Natural killer cell (primary cell): ENCODE data around the gene PSRC1. TPM values are rescaled to one million over a fixed set of nuclear protein-coding genes. Genes with fewer than 3 reads are reported as not detected.

Experiments used
- ATAC-seq, 3 donors: fragments of 150-1000 bp in 2 of 3; fragments of 200-7000 bp in 1 of 3; cut with Tn5 transposase; 1 replicate in 1 of 3; 2 replicates in 2 of 3; pipeline ENCODE4 v1.10.0; 2021; ENCODE audit warnings: mild to moderate bottlenecking in 2 of 3, moderate library complexity in 2 of 3
- DNase-seq, 2 donors: peaks; one replicate each; pipeline versions ENCODE4 v3.0.0 to v3.0.0-alpha.2; 2013 to 2021; ENCODE audit warnings: mixed read lengths in 1 of 2
- H3K27ac ChIP-seq: one replicate; pipeline ENCODE4 v1.5.1; 2013; ENCODE audit warnings: mild to moderate bottlenecking, low read length
- H3K27me3 ChIP-seq: one replicate; pipeline ENCODE4 v1.6.1; 2013; ENCODE audit warnings: low read length; ENCODE audit not compliant: control insufficient read depth, insufficient read depth
- H3K36me3 ChIP-seq: one replicate; pipeline ENCODE4 v1.6.1; 2013; ENCODE audit warnings: low read length; ENCODE audit not compliant: control insufficient read depth, insufficient read depth
- H3K4me1 ChIP-seq: one replicate; pipeline ENCODE4 v1.6.1; 2013; ENCODE audit warnings: low read length; ENCODE audit not compliant: control insufficient read depth, insufficient read depth
- H3K4me3 ChIP-seq: one replicate; pipeline ENCODE4 v1.5.1; 2013; ENCODE audit warnings: low read length
- H3K9me3 ChIP-seq: one replicate; pipeline ENCODE4 v1.6.1; 2013; ENCODE audit warnings: low read length; ENCODE audit not compliant: control insufficient read depth, insufficient read depth
- H3K27ac Mint-ChIP-seq, 2 donors: one replicate each; pipeline ENCODE4 v1.8.0; 2022; ENCODE audit warnings: mild to moderate bottlenecking in 2 of 2, mixed read lengths in 2 of 2, moderate library complexity in 1 of 2
- H3K27me3 Mint-ChIP-seq, 2 donors: one replicate each; pipeline ENCODE4 v1.8.0; 2022; ENCODE audit warnings: low read depth in 2 of 2, mixed read lengths in 2 of 2
- H3K36me3 Mint-ChIP-seq: one replicate; pipeline ENCODE4 v1.8.0; 2022; ENCODE audit warnings: mixed read lengths
- H3K4me1 Mint-ChIP-seq, 2 donors: one replicate each; pipeline ENCODE4 v1.8.0; 2022; ENCODE audit warnings: mixed read lengths in 2 of 2
- H3K4me3 Mint-ChIP-seq: one replicate; pipeline ENCODE4 v1.8.0; 2022; ENCODE audit warnings: mild to moderate bottlenecking, moderate library complexity, mixed read lengths
- H3K9me3 Mint-ChIP-seq, 2 donors: one replicate each; pipeline ENCODE4 v1.8.0; 2022; ENCODE audit warnings: mixed read lengths in 2 of 2
- CTCF ChIP-seq: fragments of 200-600 bp; IDR thresholded peaks from one replicate; pipeline ENCODE4 v1.8.0; 2022; ENCODE audit warnings: antibody characterized with exemption
- WGBS: methylation state at CpG from one replicate; pipeline ENCODE4 v1.1.7; 2013; ENCODE audit warnings: missing lambda C conversion rate; ENCODE audit not compliant: insufficient coverage; 5-methylcytosine and 5-hydroxymethylcytosine counted together
- intact Hi-C: fragments of 100-400 bp; cut with micrococcal nuclease; formaldehyde crosslinking; loops from one replicate; pipeline ENCODE4 v1.14.2; 2022
- total RNA-seq, 4 donors: library from RNA; stranded (reverse); fragments of 120-200 nt in 1 of 4; gene quantifications; one replicate each; pipeline versions ENCODE4 v1.2.3 to v1.2.4, GENCODE V29; 2013 to 2022

The PSRC1 gene
- total RNA-seq, 3 donors from 2014 or later (not counting 1 experiment from before 2014, with no cell fraction given) = 1.1 to 2.4 (median 1.9) TPM

GRCh38 chr1:109314795-109315194 is 31.9 kb upstream of the PSRC1 start:
- Histone ChIP-seq H3K4me1 (no peaks in the 10 kb centered on the region), H3K27me3 (no peaks in the 10 kb centered on the region), H3K4me3 (no peak overlapping the region), H3K9me3 (no peaks in the 10 kb centered on the region), H3K36me3 (no peaks in the 10 kb centered on the region), H3K27ac (no peak overlapping the region)
- Mint-ChIP-seq H3K36me3 (no peaks in the 10 kb centered on the region), H3K27me3 (no peaks in the 10 kb centered on the region), H3K27ac (no peak overlapping the region), H3K4me1 (no peaks in the 10 kb centered on the region), H3K4me3 (no peak overlapping the region), H3K9me3 (no peaks in the 10 kb centered on the region)
- WGBS = 92% methylated on average over 1 of the region's 1 CpG
- ATAC-seq (no peak), DNase-seq (no peak)
- intact Hi-C loops = no loop called here
- TF ChIP-seq CTCF = no peak

GRCh38 chr1:109312978-109313775 is 30.2 kb upstream of the PSRC1 start:
- no peak overlapping the region for H3K27ac ChIP-seq
- H3K27me3 ChIP-seq = no peaks in the 10 kb centered on the region
- WGBS = 91% methylated on average over 12 of the region's 12 CpGs
- no peak overlapping the region for H3K4me3 Mint-ChIP-seq
- no peaks in the 10 kb centered on the region for H3K36me3 ChIP-seq
- intact Hi-C loops = no loop called here
- H3K27me3 Mint-ChIP-seq = no peaks in the 10 kb centered on the region
- H3K4me1 Mint-ChIP-seq = no peaks in the 10 kb centered on the region
- DNase-seq (no peak), ATAC-seq (no peak)
- no peaks in the 10 kb centered on the region for H3K36me3 Mint-ChIP-seq
- no peaks in the 10 kb centered on the region for H3K4me1 ChIP-seq
- TF ChIP-seq CTCF = no peak
- no peak overlapping the region for H3K27ac Mint-ChIP-seq
- H3K4me3 ChIP-seq = no peak overlapping the region
- H3K9me3 ChIP-seq = no peaks in the 10 kb centered on the region
- H3K9me3 Mint-ChIP-seq = no peaks in the 10 kb centered on the region

GRCh38 chr1:109312246-109312645 is 29.3 kb upstream of the PSRC1 start:
- no peak for ATAC-seq
- WGBS = 91% methylated on average over 2 of the region's 2 CpGs
- H3K4me1 Mint-ChIP-seq = no peaks in the 10 kb centered on the region

More at GRCh38 chr1:109312246-109312645, 29.3 kb upstream of the PSRC1 start:
- Histone ChIP-seq H3K9me3 (no peaks in the 10 kb centered on the region), H3K36me3 (no peaks in the 10 kb centered on the region), H3K27me3 (no peaks in the 10 kb centered on the region), H3K4me1 (peaks cover 1% of the 10 kb centered on the region), H3K4me3 (no peak overlapping the region), H3K27ac (no peak overlapping the region)
- no peaks in the 10 kb centered on the region for H3K36me3 Mint-ChIP-seq
- H3K4me3 Mint-ChIP-seq = no peak overlapping the region
- H3K27ac Mint-ChIP-seq = no peak overlapping the region
- H3K9me3 Mint-ChIP-seq = no peaks in the 10 kb centered on the region
- H3K27me3 Mint-ChIP-seq = no peaks in the 10 kb centered on the region
- no peak for TF ChIP-seq CTCF
- intact Hi-C loops = no loop called here
- no peak for DNase-seq
